ENCODE results near the gene MCU.

Gene MCU

DNA sequence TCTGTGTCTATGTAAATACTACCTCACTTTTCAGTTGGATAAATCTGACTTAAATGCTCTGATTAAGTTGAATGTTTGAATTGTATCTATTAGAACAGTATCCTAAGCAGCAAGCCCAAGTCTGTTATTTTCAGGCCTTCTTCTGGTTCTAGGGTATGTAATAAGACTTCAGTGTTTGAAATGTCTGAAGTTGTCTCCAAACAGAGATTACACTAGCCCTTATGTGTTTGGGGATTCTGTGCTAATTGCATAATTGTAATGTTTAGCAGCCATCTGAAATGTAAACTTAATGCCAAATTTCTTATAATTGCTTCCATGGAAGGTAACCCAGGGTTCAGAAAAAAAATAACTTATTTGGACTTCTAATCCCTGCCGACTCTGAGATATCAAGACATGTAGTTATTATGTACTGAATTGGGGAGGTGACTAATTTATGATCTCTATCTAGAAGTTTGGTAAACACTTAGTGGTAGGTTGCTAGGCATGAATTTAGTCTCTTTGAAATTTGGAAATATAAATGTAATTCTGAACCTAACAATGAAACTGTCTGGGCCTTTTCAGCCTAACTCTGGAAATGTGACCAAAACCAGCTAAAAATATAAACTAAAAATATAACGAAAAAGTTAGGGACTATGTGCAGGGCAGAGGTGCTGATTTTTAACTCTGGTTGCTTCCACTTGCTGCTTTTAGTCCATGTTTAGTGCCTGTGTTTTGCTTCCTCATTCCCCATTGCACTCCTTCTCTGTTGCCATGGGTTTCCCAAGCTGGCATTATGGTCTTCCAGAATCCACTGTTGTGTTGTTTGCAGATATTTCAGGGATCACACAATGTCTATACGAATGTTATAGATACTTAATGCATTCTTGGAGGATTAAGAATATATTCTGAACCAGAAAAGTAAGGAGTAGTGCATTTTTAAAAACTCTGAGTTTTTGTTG is 54.8 kb downstream of the MCU start:
- POLR2A ChIA-PET, result no interaction called here

GRCh38 chr10:72747521-72747920 is 55.6 kb downstream of the MCU start:
- Histone ChIP-seq H3K4me3 (ENCODE audit: control insufficient read depth in 1 of 7, extremely low read depth in 1 of 7, insufficient read depth in 4 of 7, low read depth in 2 of 7, low read length in 6 of 7) (no peak overlapping the region), H3K4me1 (ENCODE audit: control extremely low read depth in 1 of 4, control insufficient read depth in 4 of 4, insufficient read depth in 4 of 4, low read length in 3 of 4) (no peaks in the 10 kb centered on the region), H3K27me3 (replicated peaks in 2 of 5; ENCODE audit: control insufficient read depth in 4 of 5, insufficient read depth in 5 of 5, low read length in 4 of 5) (no peaks in the 10 kb centered on the region), H3K27ac (ENCODE audit: insufficient read depth in 1 of 2, low read depth in 1 of 2, low read length in 2 of 2, poor library complexity in 1 of 2, severe bottlenecking in 2 of 2) (no peak overlapping the region), H3K36me3 (ENCODE audit: control insufficient read depth in 4 of 4, insufficient read depth in 4 of 4, low read length in 3 of 4) (no peaks in the 10 kb centered on the region), H3K9me3 (ENCODE audit: control extremely low read depth in 1 of 5, control insufficient read depth in 4 of 5, insufficient read depth in 2 of 5, low read depth in 1 of 5, low read length in 4 of 5) (no peaks in the 10 kb centered on the region)
- 97% methylated on average over 5 of the region's 8 CpGs for WGBS (ENCODE audit: insufficient coverage)
- ChIA-PET CTCF (no interaction called here), POLR2A (no interaction called here)
- DNase-seq, result no peak

More for the DNA sequence above, 54.8 kb downstream of the MCU start:
- no peaks in the 10 kb centered on the region for H3K4me1 ChIP-seq (ENCODE audit: control extremely low read depth in 1 of 4, control insufficient read depth in 4 of 4, insufficient read depth in 4 of 4, low read length in 3 of 4)
- no peaks in the 10 kb centered on the region for H3K27me3 ChIP-seq (replicated peaks in 2 of 5; ENCODE audit: control insufficient read depth in 4 of 5, insufficient read depth in 5 of 5, low read length in 4 of 5)
- no peak overlapping the region for H3K4me3 ChIP-seq (ENCODE audit: control insufficient read depth in 1 of 7, extremely low read depth in 1 of 7, insufficient read depth in 4 of 7, low read depth in 2 of 7, low read length in 6 of 7)
- H3K36me3 ChIP-seq (ENCODE audit: control insufficient read depth in 4 of 4, insufficient read depth in 4 of 4, low read length in 3 of 4), result no peaks in the 10 kb centered on the region
- CTCF ChIA-PET, result no interaction called here
- DNase-seq, result no peak
- no peak overlapping the region for H3K27ac ChIP-seq (ENCODE audit: insufficient read depth in 1 of 2, low read depth in 1 of 2, low read length in 2 of 2, poor library complexity in 1 of 2, severe bottlenecking in 2 of 2)
- 94% methylated on average over 2 of the region's 3 CpGs for WGBS (ENCODE audit: insufficient coverage)
- no peaks in the 10 kb centered on the region for H3K9me3 ChIP-seq (ENCODE audit: control extremely low read depth in 1 of 5, control insufficient read depth in 4 of 5, insufficient read depth in 2 of 5, low read depth in 1 of 5, low read length in 4 of 5)

DNA sequence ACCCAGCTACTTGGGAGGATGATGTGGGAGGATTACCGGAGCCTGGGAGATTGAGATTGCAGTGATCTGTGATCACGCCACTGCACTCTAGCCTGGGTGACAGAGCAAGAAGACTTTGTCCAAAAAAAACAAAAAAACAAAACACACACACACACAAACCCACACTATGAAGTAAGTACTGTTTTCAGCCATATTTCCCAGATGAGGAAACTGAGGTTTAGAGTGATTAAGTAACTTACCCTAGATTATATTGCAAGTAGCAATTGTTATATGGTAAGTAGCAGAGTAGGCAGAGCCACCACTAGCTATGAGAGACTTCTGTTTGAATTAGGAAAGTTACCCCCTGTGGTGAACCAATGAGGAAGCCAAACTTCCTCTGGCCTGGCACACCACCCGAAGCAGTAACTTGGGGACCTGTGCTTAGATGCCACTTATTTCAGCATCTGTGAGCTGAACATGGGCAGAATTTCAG is 61.9 kb downstream of the MCU start:
- CTCF ChIA-PET, result interaction anchor here (1.3 kb wide), 1 partner anchor 9 kb away, joined by 3 read pairs; no protein-coding TSS in a partner anchor

GRCh38 chr10:72754275-72755032 is 62.5 kb downstream of the MCU start:
- no peak overlapping the region for H3K27ac ChIP-seq (ENCODE audit: insufficient read depth in 1 of 2, low read depth in 1 of 2, low read length in 2 of 2, poor library complexity in 1 of 2, severe bottlenecking in 2 of 2)
- peaks cover 0 to 14% (median 12%) of the 10 kb centered on the region in 4 experiments for H3K4me1 ChIP-seq (ENCODE audit: control extremely low read depth in 1 of 4, control insufficient read depth in 4 of 4, insufficient read depth in 4 of 4, low read length in 3 of 4)
- H3K36me3 ChIP-seq (ENCODE audit: control insufficient read depth in 4 of 4, insufficient read depth in 4 of 4, low read length in 3 of 4), result peaks cover 0 to 2% (median 0%) of the 10 kb centered on the region in 4 experiments
- no peak overlapping the region for H3K4me3 ChIP-seq (ENCODE audit: control insufficient read depth in 1 of 7, extremely low read depth in 1 of 7, insufficient read depth in 4 of 7, low read depth in 2 of 7, low read length in 6 of 7)
- WGBS (ENCODE audit: insufficient coverage), result 89% methylated on average over 1 of the region's 2 CpGs
- POLR2A ChIA-PET, result no interaction called here
- DNase-seq, result no peak
- H3K9me3 ChIP-seq (ENCODE audit: control extremely low read depth in 1 of 5, control insufficient read depth in 4 of 5, insufficient read depth in 2 of 5, low read depth in 1 of 5, low read length in 4 of 5), result no peaks in the 10 kb centered on the region
- H3K27me3 ChIP-seq (replicated peaks in 2 of 5; ENCODE audit: control insufficient read depth in 4 of 5, insufficient read depth in 5 of 5, low read length in 4 of 5), result no peaks in the 10 kb centered on the region
- CTCF ChIA-PET, result interaction anchor here (0.6 to 1.3 kb wide), 3 partner anchors 9 to 276 kb away, joined by 3 to 4 read pairs (median 3); no protein-coding TSS in a partner anchor

More for the DNA sequence above, 61.9 kb downstream of the MCU start:
- 0% methylated on average over 1 of the region's 3 CpGs for WGBS (ENCODE audit: insufficient coverage)
- POLR2A ChIA-PET, result no interaction called here
- H3K4me3 ChIP-seq (ENCODE audit: control insufficient read depth in 1 of 7, extremely low read depth in 1 of 7, insufficient read depth in 4 of 7, low read depth in 2 of 7, low read length in 6 of 7), result no peak overlapping the region
- H3K9me3 ChIP-seq (ENCODE audit: control extremely low read depth in 1 of 5, control insufficient read depth in 4 of 5, insufficient read depth in 2 of 5, low read depth in 1 of 5, low read length in 4 of 5), result no peaks in the 10 kb centered on the region
- DNase-seq, result peak; percentile 33 to 75 (median 70)
- peaks cover 0 to 14% (median 12%) of the 10 kb centered on the region in 4 experiments for H3K4me1 ChIP-seq (ENCODE audit: control extremely low read depth in 1 of 4, control insufficient read depth in 4 of 4, insufficient read depth in 4 of 4, low read length in 3 of 4)
- H3K27me3 ChIP-seq (replicated peaks in 2 of 5; ENCODE audit: control insufficient read depth in 4 of 5, insufficient read depth in 5 of 5, low read length in 4 of 5), result no peaks in the 10 kb centered on the region
- peaks cover 0 to 2% (median 0%) of the 10 kb centered on the region in 4 experiments for H3K36me3 ChIP-seq (ENCODE audit: control insufficient read depth in 4 of 4, insufficient read depth in 4 of 4, low read length in 3 of 4)
- H3K27ac ChIP-seq (ENCODE audit: insufficient read depth in 1 of 2, low read depth in 1 of 2, low read length in 2 of 2, poor library complexity in 1 of 2, severe bottlenecking in 2 of 2), result no peak overlapping the region

DNA sequence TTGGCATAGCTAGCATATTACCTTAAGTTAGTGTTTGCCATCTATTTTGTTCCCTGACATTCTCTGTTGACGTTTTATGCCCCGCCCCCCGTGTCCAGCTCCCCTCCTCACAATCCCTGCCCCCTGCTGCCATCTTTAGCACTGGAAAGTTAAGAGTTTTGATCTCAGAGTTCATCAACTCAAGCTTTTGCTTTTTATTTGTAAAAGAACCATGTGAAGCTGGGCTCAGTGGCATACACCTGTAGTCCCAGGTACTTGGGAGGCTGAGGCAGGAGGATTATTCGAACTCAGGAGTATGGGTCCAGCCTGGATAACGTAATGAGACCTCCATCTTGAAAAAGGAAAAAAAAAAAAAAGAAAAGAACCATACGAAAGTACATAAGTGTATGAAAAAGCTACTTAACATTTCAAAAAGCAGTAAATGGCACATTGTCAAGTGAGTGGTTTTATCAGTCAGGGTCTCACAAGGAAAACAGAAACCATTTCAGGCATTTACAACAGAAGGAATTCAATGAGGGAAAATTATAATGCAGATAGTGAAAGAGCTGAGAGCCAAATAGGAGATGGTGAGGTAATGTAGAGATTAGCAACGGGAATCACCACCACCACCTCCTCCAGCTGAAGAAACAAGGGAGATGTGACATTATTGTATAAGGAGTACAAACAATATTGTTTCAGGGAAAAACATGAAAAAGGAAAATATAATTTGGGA is 64.9 kb downstream of the MCU start:
- H3K4me3 ChIP-seq (ENCODE audit: control insufficient read depth in 1 of 7, extremely low read depth in 1 of 7, insufficient read depth in 4 of 7, low read depth in 2 of 7, low read length in 6 of 7), result no peak overlapping the region
- ChIA-PET CTCF (interaction anchor here (1.0 to 2.0 kb wide), 2 partner anchors 15 to 76 kb away, joined by 3 to 4 read pairs; no protein-coding TSS in a partner anchor), POLR2A (interaction anchor here (0.6 to 0.7 kb wide), 2 partner anchors 112 to 1059 kb away, joined by 3 to 4 read pairs; no protein-coding TSS in a partner anchor)
- 100% methylated on average over 2 of the region's 7 CpGs for WGBS (ENCODE audit: insufficient coverage)
- peaks cover 0 to 2% (median 0%) of the 10 kb centered on the region in 4 experiments for H3K36me3 ChIP-seq (ENCODE audit: control insufficient read depth in 4 of 4, insufficient read depth in 4 of 4, low read length in 3 of 4)
- no peaks in the 10 kb centered on the region for H3K9me3 ChIP-seq (ENCODE audit: control extremely low read depth in 1 of 5, control insufficient read depth in 4 of 5, insufficient read depth in 2 of 5, low read depth in 1 of 5, low read length in 4 of 5)
- no peak overlapping the region for H3K27ac ChIP-seq (ENCODE audit: insufficient read depth in 1 of 2, low read depth in 1 of 2, low read length in 2 of 2, poor library complexity in 1 of 2, severe bottlenecking in 2 of 2)
- H3K27me3 ChIP-seq (replicated peaks in 2 of 5; ENCODE audit: control insufficient read depth in 4 of 5, insufficient read depth in 5 of 5, low read length in 4 of 5), result no peaks in the 10 kb centered on the region
- H3K4me1 ChIP-seq (ENCODE audit: control extremely low read depth in 1 of 4, control insufficient read depth in 4 of 4, insufficient read depth in 4 of 4, low read length in 3 of 4), result peaks cover 0 to 14% (median 12%) of the 10 kb centered on the region in 4 experiments
- no peak for DNase-seq

DNA sequence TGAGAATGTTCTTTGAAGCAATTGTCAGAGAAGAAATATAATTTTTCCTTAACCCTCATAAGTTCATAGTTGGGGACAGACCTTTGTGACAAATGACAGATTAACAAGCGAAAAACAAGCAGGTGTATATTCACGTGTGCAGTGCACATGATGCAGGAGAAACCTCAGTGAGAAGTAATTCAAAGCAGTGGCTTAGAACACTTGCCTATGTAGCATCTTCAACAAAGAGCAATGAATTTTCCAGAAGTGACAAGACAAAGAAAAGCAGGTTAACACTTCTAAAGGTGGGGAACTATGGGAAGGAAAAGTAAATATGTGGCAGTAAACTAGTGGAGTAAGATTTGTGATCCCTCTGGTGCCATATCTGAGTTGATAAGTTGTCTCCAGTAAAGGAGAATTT is 65.8 kb downstream of the MCU start:
- no peak for DNase-seq
- H3K4me3 ChIP-seq (ENCODE audit: control insufficient read depth in 1 of 7, extremely low read depth in 1 of 7, insufficient read depth in 4 of 7, low read depth in 2 of 7, low read length in 6 of 7), result no peak overlapping the region
- CTCF ChIA-PET, result interaction anchor here (1.0 to 2.0 kb wide), 2 partner anchors 16 to 75 kb away, joined by 3 to 4 read pairs; no protein-coding TSS in a partner anchor
- no peak overlapping the region for H3K27ac ChIP-seq (ENCODE audit: insufficient read depth in 1 of 2, low read depth in 1 of 2, low read length in 2 of 2, poor library complexity in 1 of 2, severe bottlenecking in 2 of 2)
- H3K36me3 ChIP-seq (ENCODE audit: control insufficient read depth in 4 of 4, insufficient read depth in 4 of 4, low read length in 3 of 4), result peaks cover 0 to 2% (median 0%) of the 10 kb centered on the region in 4 experiments
- H3K27me3 ChIP-seq (replicated peaks in 2 of 5; ENCODE audit: control insufficient read depth in 4 of 5, insufficient read depth in 5 of 5, low read length in 4 of 5), result no peaks in the 10 kb centered on the region
- POLR2A ChIA-PET, result interaction anchor here (0.6 kb wide), 1 partner anchor 496 kb away, joined by 3 read pairs; no protein-coding TSS in a partner anchor
- no CpG with 5 or more reads among the region's 2 CpGs for WGBS (ENCODE audit: insufficient coverage)
- H3K4me1 ChIP-seq (ENCODE audit: control extremely low read depth in 1 of 4, control insufficient read depth in 4 of 4, insufficient read depth in 4 of 4, low read length in 3 of 4), result peaks cover 0 to 14% (median 12%) of the 10 kb centered on the region in 4 experiments
- H3K9me3 ChIP-seq (ENCODE audit: control extremely low read depth in 1 of 5, control insufficient read depth in 4 of 5, insufficient read depth in 2 of 5, low read depth in 1 of 5, low read length in 4 of 5), result no peaks in the 10 kb centered on the region

All from common myeloid progenitor, CD34-positive (primary cell).